Testis (tissue), 2 donors: ENCODE results near the gene USP20.

Experiments
- POLR2A ChIP-seq: fragments of 450-650 bp; IDR thresholded peaks from one replicate; pipeline ENCODE4 v1.6.1; 2017; ENCODE audit warnings: antibody characterized with exemption, mild to moderate bottlenecking, moderate library complexity
- TF ChIP-seq, protein P1 (sequence below), 3 experiments: fragments of 450-650 bp in 2 of 3; fragments of 200-600 bp in 1 of 3; sonication (generic) in 1 of 3; IDR thresholded peaks; one replicate each; pipeline ENCODE4 v1.5.1; 2016 to 2019; ENCODE audit warnings: antibody characterized with exemption in 3 of 3, mild to moderate bottlenecking in 2 of 3, moderate library complexity in 1 of 3

DNA sequence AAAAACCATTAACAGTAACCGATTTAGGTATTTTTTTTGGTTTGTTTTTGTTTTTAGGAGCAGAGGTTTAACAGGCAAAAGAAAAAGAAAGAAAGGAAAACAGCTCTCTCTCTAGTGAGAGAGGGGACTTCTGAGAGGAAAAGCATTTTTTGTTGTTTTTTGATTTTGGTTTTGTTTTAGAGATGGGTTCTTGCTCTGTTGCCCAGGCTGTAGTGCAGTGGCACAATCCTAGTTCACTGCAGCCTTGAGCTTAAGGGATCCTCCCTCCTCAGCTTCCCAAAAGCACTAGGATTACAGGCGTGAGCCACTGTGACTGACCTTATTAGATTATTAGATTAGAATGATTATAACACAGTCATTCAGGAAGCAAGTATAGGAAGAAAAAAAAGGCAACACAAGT, 10.1 kb downstream of the USP20 start:
- TF ChIP-seq, protein P1, sequence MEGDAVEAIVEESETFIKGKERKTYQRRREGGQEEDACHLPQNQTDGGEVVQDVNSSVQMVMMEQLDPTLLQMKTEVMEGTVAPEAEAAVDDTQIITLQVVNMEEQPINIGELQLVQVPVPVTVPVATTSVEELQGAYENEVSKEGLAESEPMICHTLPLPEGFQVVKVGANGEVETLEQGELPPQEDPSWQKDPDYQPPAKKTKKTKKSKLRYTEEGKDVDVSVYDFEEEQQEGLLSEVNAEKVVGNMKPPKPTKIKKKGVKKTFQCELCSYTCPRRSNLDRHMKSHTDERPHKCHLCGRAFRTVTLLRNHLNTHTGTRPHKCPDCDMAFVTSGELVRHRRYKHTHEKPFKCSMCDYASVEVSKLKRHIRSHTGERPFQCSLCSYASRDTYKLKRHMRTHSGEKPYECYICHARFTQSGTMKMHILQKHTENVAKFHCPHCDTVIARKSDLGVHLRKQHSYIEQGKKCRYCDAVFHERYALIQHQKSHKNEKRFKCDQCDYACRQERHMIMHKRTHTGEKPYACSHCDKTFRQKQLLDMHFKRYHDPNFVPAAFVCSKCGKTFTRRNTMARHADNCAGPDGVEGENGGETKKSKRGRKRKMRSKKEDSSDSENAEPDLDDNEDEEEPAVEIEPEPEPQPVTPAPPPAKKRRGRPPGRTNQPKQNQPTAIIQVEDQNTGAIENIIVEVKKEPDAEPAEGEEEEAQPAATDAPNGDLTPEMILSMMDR (IDR thresholded peaks at IDR 0.05) = no peak
- TF ChIP-seq POLR2A = no peak
